Upper lobe of right lung (tissue), 1 donor: ENCODE measurements around the gene RPL13. TPM values are rescaled to one million over a fixed set of nuclear protein-coding genes. Genes with fewer than 3 reads are reported as not detected.

Experiments used
- ATAC-seq: fragments of 200-7000 bp; cut with Tn5 transposase; one replicate; pipeline ENCODE4 v1.9.1; 2020; ENCODE audit warnings: mild to moderate bottlenecking, moderate library complexity
- DNase-seq: peaks from one replicate; pipeline ENCODE4 v3.0.0-alpha.2; 2020
- H3K27ac ChIP-seq: fragments of 200-600 bp; one replicate; pipeline ENCODE4 v1.8.0; 2022
- H3K27me3 ChIP-seq: fragments of 200-600 bp; one replicate; pipeline ENCODE4 v1.8.0; 2022; ENCODE audit warnings: mild to moderate bottlenecking
- H3K36me3 ChIP-seq: fragments of 200-600 bp; one replicate; pipeline ENCODE4 v1.8.0; 2022
- H3K4me1 ChIP-seq: fragments of 200-600 bp; one replicate; pipeline ENCODE4 v1.8.0; 2022
- H3K4me3 ChIP-seq: fragments of 200-600 bp; one replicate; pipeline ENCODE4 v1.8.0; 2022; ENCODE audit warnings: mild to moderate bottlenecking
- H3K9me3 ChIP-seq: fragments of 200-600 bp; one replicate; pipeline ENCODE4 v1.8.0; 2022
- CTCF ChIP-seq: fragments of 200-600 bp; IDR thresholded peaks from one replicate; pipeline ENCODE4 v1.8.0; 2022; ENCODE audit warnings: antibody characterized with exemption
- intact Hi-C: fragments of 100-400 bp; cut with DNase I; formaldehyde crosslinking; loops from one replicate; pipeline ENCODE4 v1.11.0; 2022
- total RNA-seq: library from RNA; stranded (reverse); fragmentation: NEBNext Ultra II Directional; extraction: Animal tissue kit (Norgen Biotek cat#: 25700); gene quantifications from one replicate; pipeline ENCODE4 v1.2.1, GENCODE V29; 2021
- donor health status: DM: no; HTN: yes; CAD: no; lungs with severe emphysema.

Gene RPL13
- total RNA-seq, 1 donor from 2014 or later, result 1,795 TPM

GRCh38 chr16:89582614-89583196 is 22.2 kb downstream of the RPL13 start:
- Histone ChIP-seq H3K27ac (peak overlapping the region; percentile 60), H3K27me3 (no peaks in the 10 kb centered on the region), H3K36me3 (no peaks in the 10 kb centered on the region), H3K9me3 (no peaks in the 10 kb centered on the region), H3K4me1 (peaks cover 14% of the 10 kb centered on the region), H3K4me3 (no peak overlapping the region)
- intact Hi-C loops, result no loop called here
- no peak for ATAC-seq
- no peak for TF ChIP-seq CTCF
- no peak for DNase-seq

GRCh38 chr16:89583197-89583894 is 22.9 kb downstream of the RPL13 start:
- Histone ChIP-seq H3K4me3 (no peak overlapping the region), H3K4me1 (peaks cover 14% of the 10 kb centered on the region), H3K36me3 (no peaks in the 10 kb centered on the region), H3K27ac (no peak overlapping the region), H3K9me3 (no peaks in the 10 kb centered on the region), H3K27me3 (no peaks in the 10 kb centered on the region)
- no peak for ATAC-seq
- DNase-seq, result no peak
- intact Hi-C loops, result no loop called here
- no peak for TF ChIP-seq CTCF

- Histone ChIP-seq H3K4me1 (peaks cover 14% of the 10 kb centered on the region), H3K4me3 (no peak overlapping the region), H3K9me3 (no peaks in the 10 kb centered on the region), H3K36me3 (no peaks in the 10 kb centered on the region), H3K27me3 (no peaks in the 10 kb centered on the region), H3K27ac (no peak overlapping the region)
- TF ChIP-seq CTCF, result no peak
- intact Hi-C loops, result no loop called here
- ATAC-seq (no peak), DNase-seq (no peak)
Measured at GRCh38 chr16:89583895-89584644, 23.6 kb downstream of the RPL13 start.

GRCh38 chr16:89584768-89585549 is 24.5 kb downstream of the RPL13 start:
- DNase-seq, result no peak
- peaks cover 14% of the 10 kb centered on the region for H3K4me1 ChIP-seq
- TF ChIP-seq CTCF, result no peak

GRCh38 chr16:89586218-89586617 is 25.7 kb downstream of the RPL13 start:
- no peak for DNase-seq
- no peak for TF ChIP-seq CTCF
- H3K27me3 ChIP-seq, result no peaks in the 10 kb centered on the region
- ATAC-seq, result no peak
- H3K27ac ChIP-seq, result no peak overlapping the region
- peaks cover 14% of the 10 kb centered on the region for H3K4me1 ChIP-seq
- intact Hi-C loops, result no loop called here
- no peaks in the 10 kb centered on the region for H3K9me3 ChIP-seq
- H3K4me3 ChIP-seq, result no peak overlapping the region
- no peaks in the 10 kb centered on the region for H3K36me3 ChIP-seq

More at GRCh38 chr16:89584768-89585549, 24.5 kb downstream of the RPL13 start:
- no peak for ATAC-seq
- Histone ChIP-seq H3K4me3 (no peak overlapping the region), H3K27ac (no peak overlapping the region), H3K9me3 (no peaks in the 10 kb centered on the region), H3K36me3 (no peaks in the 10 kb centered on the region), H3K27me3 (no peaks in the 10 kb centered on the region)
- intact Hi-C loops, result no loop called here
